HCT116 (cell line): Measurements from ENCODE around the gene OST4. TPM values are rescaled to one million over a fixed set of nuclear protein-coding genes. Genes with fewer than 3 reads are reported as not detected.

Experiments used
- ATAC-seq: fragments of 200-7000 bp; cut with Tn5 transposase; 2 replicates; pipeline ENCODE4 v1.9.1; 2020; ENCODE audit warnings: mild to moderate bottlenecking, moderate library complexity
- BruUV-seq: library from RNA; stranded (reverse); fragments of 400-500 nt; replicated peaks from 2 replicates; lab custom pipeline; 2021; lab: Mats Ljungman, UMichigan
- CTCF ChIA-PET: fragments of 300-600 bp; sonication (Branson Sonifier 250); formaldehyde crosslinking; loops from one replicate; lab custom pipeline; 2021; ENCODE audit warnings: antibody characterized with exemption; lab: Charles Lee
- POLR2A ChIA-PET: fragments of 300-600, 350-600 bp; sonication (Branson Sonifier 250); formaldehyde crosslinking; loops from one replicate; lab custom pipeline; 2021; ENCODE audit warnings: antibody characterized with exemption; lab: Charles Lee
- RAD21 ChIA-PET, 2 experiments: fragments of 300-600 bp; sonication (Branson Sonifier 250); formaldehyde crosslinking; loops; one replicate each; lab custom pipeline; 2023; ENCODE audit warnings: low total read pairs in 2 of 2; ENCODE audit not compliant: uncharacterized antibody in 2 of 2, unreplicated experiment in 2 of 2, low non-redundant PET in 1 of 2; lab: Charles Lee
- DNase-seq: peaks from one replicate; pipeline ENCODE4 v3.0.0-alpha.2; 2010; ENCODE audit warnings: low read depth, low spot score
- H2AFZ ChIP-seq: fragments of 200-600 bp; shearing (Covaris generic), sonication (generic); 2 replicates; pipeline ENCODE4 v1.6.1; 2017; ENCODE audit warnings: low read depth, mixed run types, mixed read lengths, antibody characterized with exemption, low read length; ENCODE audit not compliant: poor library complexity, severe bottlenecking
- H3K27ac ChIP-seq: 2 replicates; pipeline ENCODE4 v1.5.1; 2012; ENCODE audit warnings: low read depth, low read length
- H3K27me3 ChIP-seq: fragments of 200-600 bp; sonication (generic); 2 replicates; pipeline ENCODE4 v1.6.1; 2016; ENCODE audit warnings: mixed run types, low read length, mixed read lengths; ENCODE audit not compliant: insufficient read depth
- H3K36me3 ChIP-seq, 2 experiments: fragments of 200-500 bp in 1 of 2; fragments of 200-600 bp in 1 of 2; sonication (Bioruptor generic) in 1 of 2; sonication (generic) in 1 of 2; 2 replicates each; pipeline versions ENCODE4 v1.5.1 to v1.6.1; 2014 to 2016; ENCODE audit warnings: low read length in 2 of 2, inconsistent platforms in 1 of 2, mixed read lengths in 1 of 2, mixed run types in 1 of 2; ENCODE audit not compliant: insufficient read depth in 2 of 2, control insufficient read depth in 1 of 2
- H3K4me1 ChIP-seq, 2 experiments: fragments of 200-600 bp in 1 of 2; sonication (generic) in 1 of 2; 2 replicates each; pipeline versions ENCODE4 v1.5.1 to v1.6.1; 2012 to 2017; ENCODE audit warnings: low read length in 2 of 2, inconsistent platforms in 1 of 2, mild to moderate bottlenecking in 1 of 2, mixed read lengths in 1 of 2, mixed run types in 1 of 2, moderate library complexity in 1 of 2; ENCODE audit not compliant: insufficient read depth in 2 of 2, control insufficient read depth in 1 of 2
- H3K4me2 ChIP-seq: fragments of 200-600 bp; sonication (generic); 2 replicates; pipeline ENCODE4 v1.6.1; 2017; ENCODE audit warnings: mixed run types, low read length, mixed read lengths
- H3K4me3 ChIP-seq, 2 experiments: fragments of 200-600 bp in 1 of 2; sonication (generic) in 1 of 2; replicated peaks in 1 of 2; 2 replicates each; pipeline ENCODE4 v1.5.1; 2011 to 2016; ENCODE audit warnings: low read length in 2 of 2, control low read depth in 1 of 2, low read depth in 1 of 2, mild to moderate bottlenecking in 1 of 2, mixed read lengths in 1 of 2, mixed run types in 1 of 2
- H3K79me2 ChIP-seq: fragments of 200-600 bp; sonication (generic); 2 replicates; pipeline ENCODE4 v1.6.1; 2017; ENCODE audit warnings: mild to moderate bottlenecking, mixed run types, low read length, moderate library complexity, mixed read lengths; ENCODE audit not compliant: insufficient read depth
- H3K9ac ChIP-seq: fragments of 200-600 bp; sonication (generic); 2 replicates; pipeline ENCODE4 v1.6.1; 2016; ENCODE audit warnings: low read length, mixed read lengths
- H3K9me2 ChIP-seq: fragments of 200-600 bp; sonication (generic), shearing (Covaris generic); 2 replicates; pipeline ENCODE4 v1.6.1; 2017; ENCODE audit warnings: mixed run types, mild to moderate bottlenecking, moderate library complexity; ENCODE audit not compliant: insufficient read depth
- H3K9me3 ChIP-seq, 2 experiments: fragments of 200-500 bp in 1 of 2; fragments of 200-600 bp in 1 of 2; sonication (Bioruptor generic) in 1 of 2; sonication (generic) in 1 of 2; 2 replicates each; pipeline ENCODE4 v1.6.1; 2014 to 2017; ENCODE audit warnings: low read length in 2 of 2, mixed read lengths in 2 of 2, inconsistent platforms in 1 of 2, low read depth in 1 of 2, mild to moderate bottlenecking in 1 of 2, mixed run types in 1 of 2, moderate library complexity in 1 of 2; ENCODE audit not compliant: control insufficient read depth in 1 of 2, insufficient read depth in 1 of 2
- H4K20me1 ChIP-seq: fragments of 200-600 bp; sonication (generic), shearing (Covaris generic); 2 replicates; pipeline ENCODE4 v1.6.1; 2017; ENCODE audit warnings: mixed run types, mild to moderate bottlenecking, moderate library complexity; ENCODE audit not compliant: insufficient read depth
- CBX3 ChIP-seq: IDR thresholded peaks from 2 replicates; pipeline ENCODE4 v1.6.1; 2012; ENCODE audit warnings: low read depth
- CEBPB ChIP-seq: IDR thresholded peaks from 2 replicates; pipeline ENCODE4 v1.6.1; 2012; ENCODE audit warnings: low read depth
- EGR1 ChIP-seq: IDR thresholded peaks from 2 replicates; pipeline ENCODE4 v1.6.1; 2012; ENCODE audit warnings: low read depth
- ELF1 ChIP-seq: IDR thresholded peaks from 2 replicates; pipeline ENCODE4 v1.6.1; 2012; ENCODE audit warnings: low read depth, borderline replicate concordance
- EZH2 ChIP-seq: fragments of 200-600 bp; sonication (generic); IDR thresholded peaks from 2 replicates; pipeline ENCODE4 v1.6.1; 2017; ENCODE audit warnings: antibody characterized with exemption, mixed run types
- EZH2phosphoT487 ChIP-seq: fragments of 200-600 bp; IDR thresholded peaks from 2 replicates; pipeline ENCODE4 v1.6.1; 2018; ENCODE audit warnings: antibody characterized with exemption, borderline replicate concordance
- FOSL1 ChIP-seq: IDR thresholded peaks from 2 replicates; pipeline ENCODE4 v1.6.1; 2012; ENCODE audit warnings: low read depth
- JUND ChIP-seq: IDR thresholded peaks from 2 replicates; pipeline ENCODE4 v1.6.1; 2012
- POLR2AphosphoS5 ChIP-seq: IDR thresholded peaks from 2 replicates; pipeline ENCODE4 v1.6.1; 2011; ENCODE audit warnings: mild to moderate bottlenecking, low read depth, low read length, moderate library complexity
- SIN3A ChIP-seq: IDR thresholded peaks from 2 replicates; pipeline ENCODE4 v1.6.1; 2012; ENCODE audit warnings: low read depth
- SP1 ChIP-seq: IDR thresholded peaks from 2 replicates; pipeline ENCODE4 v1.6.1; 2012; ENCODE audit warnings: low read depth
- SRF ChIP-seq: IDR thresholded peaks from 2 replicates; pipeline ENCODE4 v1.6.1; 2012; ENCODE audit warnings: low read depth
- TCF7L2 ChIP-seq: IDR thresholded peaks from 2 replicates; pipeline ENCODE4 v1.7.0; 2011; ENCODE audit warnings: borderline replicate concordance, inconsistent platforms; ENCODE audit not compliant: insufficient read depth, insufficient read length; ENCODE audit errors: extremely low read depth
- YY1 ChIP-seq: IDR thresholded peaks from 2 replicates; pipeline ENCODE4 v1.6.1; 2011; ENCODE audit warnings: low read length, low read depth, moderate library complexity, mild to moderate bottlenecking; ENCODE audit not compliant: insufficient replicate concordance; ENCODE audit errors: extremely low read depth
- ZFX ChIP-seq: fragments of 450-650 bp; IDR thresholded peaks from 2 replicates; pipeline ENCODE4 v1.6.1; 2017
- ZNF274 ChIP-seq: fragments of 200-500 bp; sonication (Bioruptor generic); IDR thresholded peaks from 2 replicates; pipeline ENCODE4 v1.6.1; 2014; ENCODE audit warnings: mild to moderate bottlenecking, low read depth, low read length, inconsistent platforms
- intact Hi-C: fragments of 100-400 bp; cut with micrococcal nuclease; formaldehyde crosslinking; loops from 2 replicates; pipeline ENCODE4 v1.10.0; 2022
- total RNA-seq: library from RNA; stranded (reverse); gene quantifications from one replicate; pipeline ENCODE4 v1.2.1, GENCODE V29; 2021; ENCODE audit not compliant: unreplicated experiment
- TF ChIP-seq, protein P1 (sequence below), 3 experiments: fragments of 200-600 bp in 1 of 3; sonication (generic) in 1 of 3; IDR thresholded peaks in 2 of 3; conservative IDR thresholded peaks in 1 of 3; 2 replicates each; pipeline ENCODE4 v1.5.1; 2012 to 2017; ENCODE audit warnings: low read depth in 2 of 3, low read length in 2 of 3, antibody characterized with exemption in 1 of 3, borderline replicate concordance in 1 of 3, control low read depth in 1 of 3, mild to moderate bottlenecking in 1 of 3, mixed read lengths in 1 of 3, mixed run types in 1 of 3, moderate library complexity in 1 of 3; ENCODE audit not compliant: insufficient read depth in 1 of 3
- TF ChIP-seq, protein P2 (sequence below): IDR thresholded peaks from 2 replicates; pipeline ENCODE4 v1.6.1; 2011; ENCODE audit warnings: mild to moderate bottlenecking, low read length, moderate library complexity; ENCODE audit not compliant: insufficient replicate concordance; ENCODE audit errors: extremely low read depth
- TF ChIP-seq, protein P3 (sequence below): IDR thresholded peaks from 2 replicates; pipeline ENCODE4 v1.6.1; 2012

The OST4 gene
- total RNA-seq, 1 experiment from 2014 or later = 187 TPM

DNA sequence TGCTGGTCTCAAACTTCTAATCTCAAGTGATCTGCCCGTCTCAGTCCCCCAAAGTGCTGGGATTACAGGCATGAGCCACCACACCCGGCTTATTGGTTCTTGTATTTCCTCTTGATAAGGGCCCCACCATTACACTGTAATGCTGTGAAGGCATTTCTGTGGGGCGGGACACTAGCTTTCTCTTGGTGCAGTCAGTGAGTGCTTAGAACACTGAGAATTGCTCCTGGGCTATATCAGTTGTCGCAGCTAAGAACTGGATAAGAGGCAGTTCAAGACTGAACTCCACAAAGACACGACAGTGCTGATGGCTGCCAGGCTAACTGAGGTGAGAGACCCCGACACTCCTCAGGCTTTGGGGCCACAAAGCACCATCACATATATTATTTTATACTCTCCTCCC, 17.2 kb upstream of the OST4 start:
- TF ChIP-seq YY1 (no peak), EGR1 (no peak), CBX3 (no peak), ELF1 (no peak), EZH2 (no peak), JUND (no peak), CEBPB (no peak), SIN3A (no peak), EZH2phosphoT487 (no peak), POLR2AphosphoS5 (no peak), FOSL1 (no peak), ZNF274 (no peak), SRF (no peak), TCF7L2 (no peak), SP1 (no peak), ZFX (no peak)
- TF ChIP-seq, protein P1, sequence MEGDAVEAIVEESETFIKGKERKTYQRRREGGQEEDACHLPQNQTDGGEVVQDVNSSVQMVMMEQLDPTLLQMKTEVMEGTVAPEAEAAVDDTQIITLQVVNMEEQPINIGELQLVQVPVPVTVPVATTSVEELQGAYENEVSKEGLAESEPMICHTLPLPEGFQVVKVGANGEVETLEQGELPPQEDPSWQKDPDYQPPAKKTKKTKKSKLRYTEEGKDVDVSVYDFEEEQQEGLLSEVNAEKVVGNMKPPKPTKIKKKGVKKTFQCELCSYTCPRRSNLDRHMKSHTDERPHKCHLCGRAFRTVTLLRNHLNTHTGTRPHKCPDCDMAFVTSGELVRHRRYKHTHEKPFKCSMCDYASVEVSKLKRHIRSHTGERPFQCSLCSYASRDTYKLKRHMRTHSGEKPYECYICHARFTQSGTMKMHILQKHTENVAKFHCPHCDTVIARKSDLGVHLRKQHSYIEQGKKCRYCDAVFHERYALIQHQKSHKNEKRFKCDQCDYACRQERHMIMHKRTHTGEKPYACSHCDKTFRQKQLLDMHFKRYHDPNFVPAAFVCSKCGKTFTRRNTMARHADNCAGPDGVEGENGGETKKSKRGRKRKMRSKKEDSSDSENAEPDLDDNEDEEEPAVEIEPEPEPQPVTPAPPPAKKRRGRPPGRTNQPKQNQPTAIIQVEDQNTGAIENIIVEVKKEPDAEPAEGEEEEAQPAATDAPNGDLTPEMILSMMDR (IDR thresholded peaks at IDR 0.05 in 2 of 3, conservative IDR thresholded peaks at IDR 0.05 in 1 of 3; ENCODE audit: borderline replicate concordance in 1 of 3, insufficient read depth in 1 of 3, low read depth in 2 of 3, low read length in 2 of 3) = no peak
- TF ChIP-seq, protein P2, sequence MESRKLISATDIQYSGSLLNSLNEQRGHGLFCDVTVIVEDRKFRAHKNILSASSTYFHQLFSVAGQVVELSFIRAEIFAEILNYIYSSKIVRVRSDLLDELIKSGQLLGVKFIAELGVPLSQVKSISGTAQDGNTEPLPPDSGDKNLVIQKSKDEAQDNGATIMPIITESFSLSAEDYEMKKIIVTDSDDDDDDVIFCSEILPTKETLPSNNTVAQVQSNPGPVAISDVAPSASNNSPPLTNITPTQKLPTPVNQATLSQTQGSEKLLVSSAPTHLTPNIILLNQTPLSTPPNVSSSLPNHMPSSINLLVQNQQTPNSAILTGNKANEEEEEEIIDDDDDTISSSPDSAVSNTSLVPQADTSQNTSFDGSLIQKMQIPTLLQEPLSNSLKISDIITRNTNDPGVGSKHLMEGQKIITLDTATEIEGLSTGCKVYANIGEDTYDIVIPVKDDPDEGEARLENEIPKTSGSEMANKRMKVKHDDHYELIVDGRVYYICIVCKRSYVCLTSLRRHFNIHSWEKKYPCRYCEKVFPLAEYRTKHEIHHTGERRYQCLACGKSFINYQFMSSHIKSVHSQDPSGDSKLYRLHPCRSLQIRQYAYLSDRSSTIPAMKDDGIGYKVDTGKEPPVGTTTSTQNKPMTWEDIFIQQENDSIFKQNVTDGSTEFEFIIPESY = no peak
- TF ChIP-seq, protein P3, sequence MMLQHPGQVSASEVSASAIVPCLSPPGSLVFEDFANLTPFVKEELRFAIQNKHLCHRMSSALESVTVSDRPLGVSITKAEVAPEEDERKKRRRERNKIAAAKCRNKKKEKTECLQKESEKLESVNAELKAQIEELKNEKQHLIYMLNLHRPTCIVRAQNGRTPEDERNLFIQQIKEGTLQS = no peak
- DNase-seq (no peak), ATAC-seq (no peak)
- ChIA-PET CTCF (interaction anchor here (0.8 to 2.6 kb wide), 3 partner anchors 103 to 214 kb away, joined by 5 to 10 read pairs (median 7); no protein-coding TSS in a partner anchor), RAD21 (no interaction called here), POLR2A (no interaction called here)
- intact Hi-C loops = no loop called here
- no peak overlapping the region for H3K9ac ChIP-seq
- no peak overlapping the region for H3K4me2 ChIP-seq
- no peaks in the 10 kb centered on the region for H3K9me3 ChIP-seq
- no TSS peak for BruUV-seq
- no peaks in the 10 kb centered on the region for H3K27me3 ChIP-seq
- no peaks in the 10 kb centered on the region for H4K20me1 ChIP-seq
- H3K4me3 ChIP-seq = no peak overlapping the region
- H3K9me2 ChIP-seq = no peaks in the 10 kb centered on the region
- H3K27ac ChIP-seq = no peak overlapping the region
- no peak overlapping the region for H2AFZ ChIP-seq
- no peaks in the 10 kb centered on the region for H3K36me3 ChIP-seq
- H3K4me1 ChIP-seq = peaks cover 5 to 26% of the 10 kb centered on the region in 2 experiments
- no peaks in the 10 kb centered on the region for H3K79me2 ChIP-seq
